ENCODE measurements around the gene HOXC6. TPM values are rescaled to one million over a fixed set of nuclear protein-coding genes. Genes with fewer than 3 reads are reported as not detected.

The HOXC6 gene
- total RNA-seq, 6 experiments from 2014 or later, result 0.12 to 2.1 (median 1.6) TPM

DNA sequence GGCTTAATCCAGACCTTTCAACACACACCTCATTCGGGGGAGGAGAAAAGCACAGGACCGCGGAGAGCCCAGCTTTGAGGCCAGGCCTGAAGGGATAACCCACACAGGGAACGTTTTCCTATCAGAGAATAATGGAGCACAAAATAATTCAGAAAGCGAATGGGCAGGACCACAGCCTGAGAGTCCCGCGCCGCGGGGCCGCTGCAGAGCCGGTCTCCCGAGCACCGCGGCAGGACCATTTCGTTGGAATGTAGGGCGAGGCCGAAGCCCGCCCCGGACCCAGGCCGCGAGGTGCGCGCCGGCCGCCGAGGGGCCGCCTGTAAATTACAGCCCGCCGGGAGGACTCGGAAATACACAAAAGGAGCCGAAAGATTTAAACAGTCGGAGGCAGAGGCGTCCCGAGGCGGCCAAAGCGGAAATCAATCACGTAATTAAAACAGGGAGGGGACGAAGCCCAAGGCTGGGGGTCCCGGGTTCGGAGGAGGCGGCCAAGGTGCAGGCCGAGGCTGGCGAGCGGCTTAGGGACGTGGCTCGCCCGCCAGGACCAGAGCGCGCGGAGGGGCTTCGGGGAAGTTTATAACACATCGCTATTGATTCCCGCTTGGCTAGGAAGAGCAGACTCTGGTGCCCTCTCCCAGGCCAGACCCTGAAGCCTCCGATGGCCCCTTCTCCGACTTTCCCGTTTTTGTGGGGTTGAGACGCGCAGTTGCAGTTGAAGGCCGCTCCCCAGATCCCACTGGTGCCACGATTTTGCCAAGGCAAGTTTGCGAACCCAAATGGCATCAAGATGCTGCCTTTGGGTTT lies 19.1 kb downstream of the HOXC6 start:
- Mint-ChIP-seq H3K36me3 (ENCODE audit: low read depth) (no peaks in the 10 kb centered on the region), H3K4me1 (ENCODE audit: low read depth) (no peaks in the 10 kb centered on the region), H3K4me3 (no peak overlapping the region), H3K9me3 (no peaks in the 10 kb centered on the region), H3K27ac (no peak overlapping the region), H3K27me3 (ENCODE audit: insufficient read depth) (peaks cover 93% of the 10 kb centered on the region)
- DNase-seq, result no peak
- TF ChIP-seq, protein P1, sequence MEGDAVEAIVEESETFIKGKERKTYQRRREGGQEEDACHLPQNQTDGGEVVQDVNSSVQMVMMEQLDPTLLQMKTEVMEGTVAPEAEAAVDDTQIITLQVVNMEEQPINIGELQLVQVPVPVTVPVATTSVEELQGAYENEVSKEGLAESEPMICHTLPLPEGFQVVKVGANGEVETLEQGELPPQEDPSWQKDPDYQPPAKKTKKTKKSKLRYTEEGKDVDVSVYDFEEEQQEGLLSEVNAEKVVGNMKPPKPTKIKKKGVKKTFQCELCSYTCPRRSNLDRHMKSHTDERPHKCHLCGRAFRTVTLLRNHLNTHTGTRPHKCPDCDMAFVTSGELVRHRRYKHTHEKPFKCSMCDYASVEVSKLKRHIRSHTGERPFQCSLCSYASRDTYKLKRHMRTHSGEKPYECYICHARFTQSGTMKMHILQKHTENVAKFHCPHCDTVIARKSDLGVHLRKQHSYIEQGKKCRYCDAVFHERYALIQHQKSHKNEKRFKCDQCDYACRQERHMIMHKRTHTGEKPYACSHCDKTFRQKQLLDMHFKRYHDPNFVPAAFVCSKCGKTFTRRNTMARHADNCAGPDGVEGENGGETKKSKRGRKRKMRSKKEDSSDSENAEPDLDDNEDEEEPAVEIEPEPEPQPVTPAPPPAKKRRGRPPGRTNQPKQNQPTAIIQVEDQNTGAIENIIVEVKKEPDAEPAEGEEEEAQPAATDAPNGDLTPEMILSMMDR (IDR thresholded peaks at IDR 0.05), result no peak

DNA sequence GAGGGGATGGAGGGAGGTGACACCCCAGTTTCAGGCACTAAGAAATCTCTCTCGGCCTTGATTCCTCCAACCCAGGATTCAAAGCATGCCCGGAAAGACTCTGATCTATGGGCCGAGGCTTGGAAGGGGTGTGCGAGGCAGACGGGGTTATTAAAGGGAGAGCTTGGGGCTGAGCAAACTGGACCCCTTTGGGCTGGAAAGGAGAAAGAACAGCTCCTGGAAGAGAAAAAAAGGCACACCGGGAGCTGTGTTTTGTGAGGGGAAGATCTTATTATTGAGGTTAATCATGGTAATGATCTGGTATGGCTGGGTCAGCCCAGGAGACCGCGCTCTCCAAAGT lies 19.7 kb downstream of the HOXC6 start:
- Mint-ChIP-seq H3K4me1 (ENCODE audit: low read depth) (no peaks in the 10 kb centered on the region), H3K27ac (no peak overlapping the region), H3K4me3 (no peak overlapping the region), H3K27me3 (ENCODE audit: insufficient read depth) (peaks cover 92% of the 10 kb centered on the region), H3K9me3 (no peaks in the 10 kb centered on the region), H3K36me3 (ENCODE audit: low read depth) (no peaks in the 10 kb centered on the region)
- DNase-seq, result no peak
- TF ChIP-seq, protein P1 (IDR thresholded peaks at IDR 0.05), result no peak

GRCh38 chr12:54048406-54049093 lies 20.3 kb downstream of the HOXC6 start:
- Mint-ChIP-seq H3K27me3 (ENCODE audit: insufficient read depth) (peaks cover 90% of the 10 kb centered on the region), H3K36me3 (ENCODE audit: low read depth) (no peaks in the 10 kb centered on the region), H3K9me3 (no peaks in the 10 kb centered on the region), H3K27ac (no peak overlapping the region), H3K4me1 (ENCODE audit: low read depth) (no peaks in the 10 kb centered on the region), H3K4me3 (no peak overlapping the region)
- TF ChIP-seq, protein P1 (IDR thresholded peaks at IDR 0.05), result no peak
- DNase-seq, result no peak

DNA sequence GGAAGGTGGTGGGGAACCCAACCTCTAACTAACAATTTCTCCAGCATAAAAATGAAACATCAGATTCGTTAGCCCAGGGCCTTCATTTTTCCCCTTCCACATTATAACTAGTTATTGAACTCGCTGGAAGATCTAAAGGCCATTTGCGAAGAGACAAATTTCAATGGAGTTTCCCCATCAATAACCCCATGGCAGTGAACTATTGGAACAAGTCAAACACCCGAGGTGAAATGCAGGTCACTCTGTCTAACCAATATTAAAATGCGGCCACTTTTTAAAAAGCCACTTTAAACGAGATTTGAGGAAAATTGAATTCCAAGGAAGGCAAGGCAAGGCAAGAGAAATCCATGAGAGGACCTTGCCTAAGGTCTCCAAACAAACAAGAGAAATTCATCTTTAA lies 20.9 kb downstream of the HOXC6 start:
- no peak for DNase-seq
- TF ChIP-seq, protein P1 (IDR thresholded peaks at IDR 0.05), result no peak
- Mint-ChIP-seq H3K27me3 (ENCODE audit: insufficient read depth) (peaks cover 85% of the 10 kb centered on the region), H3K9me3 (no peaks in the 10 kb centered on the region), H3K4me1 (ENCODE audit: low read depth) (no peaks in the 10 kb centered on the region), H3K27ac (no peak overlapping the region), H3K4me3 (no peak overlapping the region), H3K36me3 (ENCODE audit: low read depth) (no peaks in the 10 kb centered on the region)

DNA sequence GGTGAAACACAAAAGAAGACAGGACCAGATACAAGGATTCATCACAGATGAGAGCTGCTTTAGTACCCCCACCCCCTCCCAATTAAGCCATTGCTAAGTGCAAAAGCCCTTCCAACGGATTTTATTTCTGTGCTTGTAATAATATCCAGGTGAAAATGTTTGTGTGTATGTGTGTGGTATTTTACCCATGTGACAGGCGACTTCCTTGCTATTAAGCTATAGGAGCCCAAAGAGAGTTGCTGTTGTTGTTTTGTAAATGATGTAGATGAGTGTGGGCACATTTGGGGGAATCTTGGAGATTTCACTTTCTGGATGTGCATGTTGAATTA lies 22.2 kb downstream of the HOXC6 start:
- no peaks in the 10 kb centered on the region for H3K36me3 Mint-ChIP-seq (ENCODE audit: low read depth)
- TF ChIP-seq, protein P1 (IDR thresholded peaks at IDR 0.05), result no peak

More for the DNA sequence above, 22.2 kb downstream of the HOXC6 start:
- no peak for DNase-seq
- Mint-ChIP-seq H3K4me1 (ENCODE audit: low read depth) (no peaks in the 10 kb centered on the region), H3K27me3 (ENCODE audit: insufficient read depth) (peaks cover 77% of the 10 kb centered on the region), H3K4me3 (no peak overlapping the region), H3K9me3 (no peaks in the 10 kb centered on the region), H3K27ac (no peak overlapping the region)
